NOMO-1 treated with DMSO at 0.1 percent for 48 hours (cell line): ENCODE results near the gene SLC38A6.
A peak's percentile ranks its signal among the peaks of the same experiment; 100 is the strongest.
"Not testable (repeated sequence)": the region's sequence is repeated elsewhere in the genome, so short reads cannot be mapped to it uniquely, and the experiment has no call there.

ENCODE experiments used
- DNase-seq: peaks from one replicate; lab custom pipeline; 2025; ENCODE audit not compliant: unreplicated experiment; lab: John Stamatoyannopoulos, UW

The SLC38A6 gene

DNA sequence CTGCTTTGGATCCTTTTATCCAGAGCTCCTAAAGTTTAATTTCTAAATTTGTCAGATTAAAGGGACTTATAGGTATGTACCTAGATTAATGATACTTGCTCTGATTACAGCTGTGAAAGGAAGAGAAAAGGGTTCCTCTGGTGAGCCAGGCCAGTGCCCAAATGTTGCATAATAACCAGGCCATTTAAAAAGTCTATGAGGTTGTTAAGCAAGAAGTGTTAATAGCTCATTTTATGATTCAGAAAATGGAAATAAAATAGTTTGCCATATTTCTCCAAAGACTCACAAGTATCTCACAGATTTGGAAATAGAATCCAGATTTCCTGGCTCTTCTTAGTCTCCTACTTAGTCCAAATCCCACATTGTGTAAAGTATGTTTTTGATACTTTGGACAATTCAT is 67.6 kb downstream of the SLC38A6 start:
- peak; percentile 44 for DNase-seq

GRCh38 chr14:61050417-61050816 is 69.4 kb downstream of the SLC38A6 start:
- no peak for DNase-seq

DNA sequence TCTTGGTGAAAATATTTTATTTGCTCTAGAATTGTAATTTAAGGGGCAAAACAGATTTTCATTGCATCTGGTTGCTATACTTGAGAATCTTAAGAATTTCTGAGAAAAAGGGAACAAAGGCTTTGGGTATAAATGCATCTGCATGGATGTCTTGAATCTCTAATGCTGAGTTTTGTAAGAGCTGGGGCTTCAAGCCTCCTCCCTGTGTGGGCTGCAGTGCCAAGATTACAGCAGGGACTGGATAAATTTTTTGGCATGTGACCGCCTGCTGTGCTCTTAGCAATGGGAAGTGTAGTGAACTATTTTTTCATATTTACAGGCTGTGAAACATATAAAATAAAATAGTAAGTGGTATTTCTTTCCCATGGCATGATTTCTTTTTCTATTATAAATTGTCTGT is 70.0 kb downstream of the SLC38A6 start:
- DNase-seq = no peak

- DNase-seq = no peak
Measured at GRCh38 chr14:61051621-61052020, 70.6 kb downstream of the SLC38A6 start.

DNA sequence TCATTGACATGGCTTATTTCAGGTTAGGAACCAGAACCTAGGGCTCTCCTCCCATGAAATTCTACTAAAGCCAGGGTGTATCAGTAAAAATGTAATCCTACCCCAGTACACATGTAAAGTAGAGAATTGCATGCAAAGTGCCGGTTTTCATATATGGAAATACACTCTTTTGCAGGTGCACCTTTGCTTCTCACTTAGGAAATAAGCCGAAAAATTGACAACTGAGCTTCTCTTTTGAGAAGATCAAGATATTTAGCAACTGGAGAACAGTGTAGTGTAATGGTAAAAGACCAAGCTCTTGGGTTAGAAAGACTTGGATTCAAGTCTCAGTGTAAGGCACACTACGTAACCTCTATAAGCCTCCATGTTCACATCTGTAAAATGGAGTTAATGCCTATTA is 82.4 kb downstream of the SLC38A6 start:
- DNase-seq = no peak

DNA sequence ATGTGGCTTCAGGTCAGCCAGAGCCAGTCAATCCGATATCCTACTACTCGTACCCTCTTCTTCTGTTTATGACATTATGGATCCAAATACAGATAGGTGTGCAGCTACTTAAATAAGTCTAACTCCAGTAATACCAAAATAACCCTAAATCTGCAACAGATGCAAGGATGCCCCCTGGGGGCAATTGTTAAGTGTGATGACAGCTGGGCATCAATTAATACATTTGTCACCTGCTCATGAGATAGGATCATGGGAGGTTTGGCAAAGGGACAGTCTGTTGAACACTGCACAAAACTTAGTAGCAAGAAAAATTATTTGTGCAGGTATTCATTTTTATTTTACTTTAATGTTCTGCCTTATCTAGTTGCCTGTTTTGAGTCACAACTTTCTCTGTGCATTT is 83.2 kb downstream of the SLC38A6 start:
- DNase-seq = no peak

- no peak for DNase-seq
Measured at GRCh38 chr14:61064856-61065255, 83.8 kb downstream of the SLC38A6 start.

DNA sequence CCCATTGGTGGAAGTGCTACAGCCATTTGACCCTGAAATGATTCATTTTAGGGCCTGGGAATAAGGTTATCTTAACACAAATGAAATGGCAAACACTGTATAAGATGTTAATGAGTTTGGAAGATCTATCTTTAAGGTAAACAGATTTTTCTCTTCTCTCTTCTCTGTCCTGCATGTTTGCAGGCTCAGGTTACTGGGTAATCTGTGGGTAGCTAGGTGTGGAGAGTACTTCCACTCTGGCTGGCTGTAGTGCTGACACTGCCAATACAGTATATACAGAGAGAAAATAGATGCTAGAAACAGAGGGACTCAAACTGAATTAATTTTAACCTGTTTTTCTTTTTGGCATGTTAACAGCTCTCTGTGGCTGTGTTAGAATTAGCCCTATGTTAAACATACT is 84.6 kb downstream of the SLC38A6 start:
- no peak for DNase-seq

GRCh38 chr14:61072442-61072841 is 91.4 kb downstream of the SLC38A6 start:
- DNase-seq = not testable (repeated sequence)

DNA sequence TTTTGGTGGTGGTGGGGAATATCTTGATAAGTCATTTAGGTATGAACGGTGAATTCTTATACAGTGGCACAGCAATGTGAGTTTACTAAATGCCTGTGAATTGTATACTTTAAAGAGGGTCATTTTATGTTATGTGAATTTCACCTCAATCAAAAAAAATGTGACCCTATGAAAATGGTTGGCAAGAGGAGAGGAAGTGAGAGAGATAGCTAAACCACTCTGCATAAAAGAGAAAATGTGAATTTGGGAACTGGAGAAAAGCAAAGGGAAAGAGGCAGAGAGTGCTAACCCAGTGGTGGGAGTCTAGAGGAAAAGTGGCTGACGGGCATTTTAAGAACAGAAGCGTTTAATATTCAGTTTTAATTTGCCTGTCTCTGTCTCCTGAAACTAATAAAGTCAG is 93.8 kb downstream of the SLC38A6 start:
- DNase-seq = peak; percentile 10

DNA sequence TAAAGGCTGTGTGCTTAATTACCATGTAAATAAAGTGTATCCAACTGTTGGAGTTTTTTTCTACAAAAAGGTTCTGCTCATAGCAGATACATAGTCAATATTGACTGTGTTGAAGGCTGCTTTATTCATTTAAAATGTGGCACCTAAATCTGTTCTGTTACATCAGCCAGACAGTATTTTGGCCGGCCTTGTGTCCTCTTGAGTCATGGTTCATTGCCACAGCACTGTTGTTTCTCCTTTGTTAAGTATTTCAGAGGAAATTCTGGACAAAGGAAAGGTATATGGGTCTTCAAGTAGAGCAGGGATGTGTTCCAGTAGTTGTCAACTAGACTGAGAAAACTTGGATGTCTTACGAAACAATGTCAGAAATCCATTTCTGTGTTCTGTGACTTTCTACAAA is 95.5 kb downstream of the SLC38A6 start:
- no peak for DNase-seq

DNA sequence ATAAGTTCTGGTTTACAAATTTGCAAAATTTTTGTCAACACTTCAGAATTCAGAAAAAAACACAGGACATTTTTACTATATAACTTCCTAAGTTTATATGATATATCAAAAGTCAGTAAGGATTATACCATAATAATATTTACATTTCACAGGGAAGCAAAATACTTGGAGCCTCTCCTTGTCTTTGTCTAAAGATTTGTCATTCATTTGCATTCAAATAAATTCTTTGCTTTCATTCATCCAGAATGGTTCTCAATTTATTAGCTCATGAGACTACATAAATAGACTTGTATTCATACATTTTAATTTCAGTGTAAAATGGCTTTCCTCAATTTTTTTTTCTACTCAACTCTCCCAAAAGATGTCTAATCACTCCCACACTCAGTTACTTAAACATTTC is 96.4 kb downstream of the SLC38A6 start:
- no peak for DNase-seq

- DNase-seq = no peak
Measured at GRCh38 chr14:61077951-61078720, 97.1 kb downstream of the SLC38A6 start.

GRCh38 chr14:61080591-61081010 is 99.6 kb downstream of the SLC38A6 start:
- no peak for DNase-seq

GRCh38 chr14:61088081-61088480 is 107.0 kb downstream of the SLC38A6 start:
- no peak for DNase-seq

- DNase-seq = no peak
Measured at GRCh38 chr14:61089126-61089750, 108.2 kb downstream of the SLC38A6 start.

DNA sequence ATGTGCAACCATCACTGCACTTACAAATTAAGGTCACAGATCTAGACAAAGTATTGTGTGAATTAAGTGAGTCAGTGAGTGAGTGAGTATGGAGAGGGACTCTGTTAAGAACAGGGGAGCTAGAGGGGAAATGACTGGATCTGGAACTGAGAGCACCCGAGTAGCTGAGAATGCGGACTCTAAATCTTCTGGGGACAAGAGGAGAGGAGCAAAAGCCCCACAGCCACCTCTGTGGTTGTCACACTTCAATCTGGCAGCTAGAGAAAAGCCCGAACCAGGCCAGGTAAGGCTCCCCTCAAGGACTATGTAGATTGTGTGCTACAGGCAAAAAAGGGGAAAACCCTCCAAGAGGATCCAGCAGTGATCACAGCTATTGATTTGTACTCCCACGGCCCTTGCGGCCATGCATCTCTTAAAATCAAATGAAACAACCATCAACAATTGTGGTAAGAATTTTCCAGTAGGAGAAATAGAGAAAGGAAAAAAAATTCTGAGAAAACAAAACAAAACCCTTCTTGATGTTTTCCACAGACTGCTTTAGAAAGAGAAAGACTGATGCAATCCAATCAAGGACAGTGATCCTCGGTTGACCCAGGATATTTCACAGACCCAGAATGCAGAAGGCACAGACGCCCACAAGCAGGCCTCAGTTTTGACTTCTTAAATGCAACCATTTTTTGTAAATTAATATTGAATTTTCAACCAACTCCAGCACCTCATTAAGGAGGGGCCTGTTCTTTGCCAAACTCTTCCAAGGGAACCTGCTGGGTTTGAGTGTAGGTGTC is 109.6 kb downstream of the SLC38A6 start:
- no peak for DNase-seq

DNA sequence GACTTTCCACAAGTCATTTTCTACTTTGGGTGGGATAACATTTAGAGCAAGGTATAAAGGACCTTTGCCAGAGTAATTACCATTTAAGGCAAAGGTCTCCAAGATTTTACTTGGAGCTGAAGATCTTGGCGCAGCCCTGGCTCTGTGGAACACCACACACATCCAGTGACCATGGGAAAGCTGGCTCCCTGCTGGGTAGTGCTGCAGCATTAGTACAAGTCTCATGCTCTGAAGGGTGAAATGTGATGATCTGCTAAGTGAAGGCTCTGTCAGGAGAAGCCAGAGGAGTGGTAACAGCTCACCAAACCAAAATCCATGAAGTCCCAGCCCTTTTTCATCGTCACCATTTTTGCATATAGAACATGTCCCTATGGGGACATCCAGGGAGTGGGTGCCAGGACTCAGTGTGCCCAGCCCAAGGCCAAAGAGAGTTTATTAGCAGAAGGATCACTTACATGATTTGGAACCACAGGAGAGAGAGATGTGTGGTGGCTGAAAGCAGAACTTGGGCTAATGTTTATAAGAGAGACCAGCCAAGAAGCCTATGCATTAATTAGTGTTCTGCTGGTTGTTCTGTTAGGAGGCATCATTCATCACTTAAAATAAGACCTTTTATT is 110.7 kb downstream of the SLC38A6 start:
- no peak for DNase-seq

GRCh38 chr14:61098096-61098495 is 117.1 kb downstream of the SLC38A6 start:
- not testable (repeated sequence) for DNase-seq

- DNase-seq = no peak
Measured at GRCh38 chr14:61098721-61099120, 117.7 kb downstream of the SLC38A6 start.

GRCh38 chr14:61099216-61099835 is 118.3 kb downstream of the SLC38A6 start:
- no peak for DNase-seq
